ENCODE data around the gene BLOC1S6. TPM values are rescaled to one million over a fixed set of nuclear protein-coding genes. Genes with fewer than 3 reads are reported as not detected.

The BLOC1S6 gene
- polyA plus RNA-seq, 1 experiment, result 39.0 TPM

GRCh38 chr15:45654749-45655148 is 67.6 kb downstream of the BLOC1S6 start:
- TF ChIP-seq CTCF (IDR thresholded peaks at IDR 0.05; ENCODE audit: low read depth, low read length), result no peak
- ChIA-PET CTCF (no interaction called here), POLR2A (no interaction called here)
- H3K27ac ChIP-seq (ENCODE audit: low read depth, low read length), result no peak overlapping the region
- H3K27me3 ChIP-seq (ENCODE audit: control insufficient read depth, insufficient read depth, low read length), result no peaks in the 10 kb centered on the region
- peaks cover 9% of the 10 kb centered on the region for H3K9me3 ChIP-seq (ENCODE audit: control insufficient read depth, insufficient read depth, low read length)
- H3K4me3 ChIP-seq (ENCODE audit: low read depth, low read length), result no peak overlapping the region
- no peak for DNase-seq (ENCODE audit: low read depth, low spot score)

- Histone ChIP-seq H3K4me3 (ENCODE audit: low read depth, low read length) (no peak overlapping the region), H3K27me3 (ENCODE audit: control insufficient read depth, insufficient read depth, low read length) (no peaks in the 10 kb centered on the region), H3K27ac (ENCODE audit: low read depth, low read length) (no peak overlapping the region), H3K9me3 (ENCODE audit: control insufficient read depth, insufficient read depth, low read length) (no peaks in the 10 kb centered on the region)
- ChIA-PET CTCF (interaction anchor here (0.8 kb wide), 1 partner anchor 17 kb away, joined by 5 read pairs; no protein-coding TSS in a partner anchor), POLR2A (no interaction called here)
- no peak for TF ChIP-seq CTCF (IDR thresholded peaks at IDR 0.05; ENCODE audit: low read depth, low read length)
- no peak for DNase-seq (ENCODE audit: low read depth, low spot score)
These were observed 70.1 kb downstream of the BLOC1S6 start for GRCh38 chr15:45657254-45657653.

GRCh38 chr15:45657764-45658545 is 70.8 kb downstream of the BLOC1S6 start:
- no peaks in the 10 kb centered on the region for H3K9me3 ChIP-seq (ENCODE audit: control insufficient read depth, insufficient read depth, low read length)
- no peak for DNase-seq (ENCODE audit: low read depth, low spot score)
- no peak overlapping the region for H3K27ac ChIP-seq (ENCODE audit: low read depth, low read length)
- CTCF ChIA-PET, result interaction anchor here (0.8 kb wide), 1 partner anchor 16 kb away, joined by 5 read pairs; no protein-coding TSS in a partner anchor
- POLR2A ChIA-PET, result no interaction called here
- no peaks in the 10 kb centered on the region for H3K27me3 ChIP-seq (ENCODE audit: control insufficient read depth, insufficient read depth, low read length)
- TF ChIP-seq CTCF (IDR thresholded peaks at IDR 0.05; ENCODE audit: low read depth, low read length), result no peak
- no peak overlapping the region for H3K4me3 ChIP-seq (ENCODE audit: low read depth, low read length)

Small RNAs within 50 kb of the gene (small RNA-seq; reads per million reads assigned to genes)
- not detected for gene DPPA5P2 (ENCODE audit: insufficient read length, low read depth)
- gene RF00019 (ENCODE audit: insufficient read length, low read depth), result not detected

Other genes with a start within 250 kb of the BLOC1S6 start
- 0.07 and 0.10 TPM in 2 replicates for gene GATM, start 208.8 kb upstream of the BLOC1S6 start, polyA plus RNA-seq (2011; rRNA removed)
- gene SLC30A4, start 64.6 kb upstream of the BLOC1S6 start, polyA plus RNA-seq (2011; rRNA removed), result 3.9 and 5.1 TPM in 2 replicates
- 74.3 and 74.4 TPM in 2 replicates for gene SQOR, start 47.6 kb downstream of the BLOC1S6 start, polyA plus RNA-seq (2011; rRNA removed)